Rectal smooth muscle tissue (tissue), 1 donor: Measurements from ENCODE around the gene ISOC1.

Experiments used
- H3K27ac ChIP-seq: one replicate; pipeline ENCODE4 v1.7.0; 2013; ENCODE audit warnings: low read depth, low read length, inconsistent platforms
- H3K27me3 ChIP-seq: one replicate; pipeline ENCODE4 v1.7.0; 2013; ENCODE audit warnings: low read length; ENCODE audit not compliant: control insufficient read depth, insufficient read depth
- H3K36me3 ChIP-seq: one replicate; pipeline ENCODE4 v1.7.0; 2013; ENCODE audit warnings: low read length; ENCODE audit not compliant: control insufficient read depth, insufficient read depth
- H3K4me1 ChIP-seq: one replicate; pipeline ENCODE4 v1.7.0; 2013; ENCODE audit warnings: low read length; ENCODE audit not compliant: control insufficient read depth, insufficient read depth
- H3K4me3 ChIP-seq: one replicate; pipeline ENCODE4 v1.7.0; 2013; ENCODE audit warnings: low read length
- H3K9ac ChIP-seq: one replicate; pipeline ENCODE4 v1.7.0; 2013; ENCODE audit warnings: low read length

ISOC1 gene

DNA sequence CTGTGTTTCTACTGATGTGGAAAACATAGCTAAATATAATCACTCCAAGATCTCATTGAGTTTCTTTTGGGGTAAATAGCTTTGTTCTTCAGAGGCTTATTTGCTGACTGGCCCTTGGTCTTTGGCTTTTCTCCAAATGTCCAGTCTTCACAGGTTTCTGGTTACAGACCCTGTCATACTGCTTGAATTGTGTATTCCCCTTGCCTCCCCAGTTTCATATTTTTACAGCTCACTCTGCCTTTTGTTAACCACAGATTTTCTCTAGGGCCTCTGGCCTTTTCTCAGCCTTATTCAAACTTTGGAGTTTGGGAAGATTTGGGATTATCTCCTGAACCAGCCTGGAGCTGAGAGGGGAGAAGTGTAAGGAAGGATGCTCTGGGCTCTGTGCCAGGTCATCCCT, 23.9 kb downstream of the ISOC1 start:
- H3K36me3 ChIP-seq: peaks cover 2% of the 10 kb centered on the region
- H3K27ac ChIP-seq: no peak overlapping the region
- no peaks in the 10 kb centered on the region for H3K4me1 ChIP-seq
- no peak overlapping the region for H3K9ac ChIP-seq
- H3K4me3 ChIP-seq: no peak overlapping the region
- H3K27me3 ChIP-seq: no peaks in the 10 kb centered on the region

DNA sequence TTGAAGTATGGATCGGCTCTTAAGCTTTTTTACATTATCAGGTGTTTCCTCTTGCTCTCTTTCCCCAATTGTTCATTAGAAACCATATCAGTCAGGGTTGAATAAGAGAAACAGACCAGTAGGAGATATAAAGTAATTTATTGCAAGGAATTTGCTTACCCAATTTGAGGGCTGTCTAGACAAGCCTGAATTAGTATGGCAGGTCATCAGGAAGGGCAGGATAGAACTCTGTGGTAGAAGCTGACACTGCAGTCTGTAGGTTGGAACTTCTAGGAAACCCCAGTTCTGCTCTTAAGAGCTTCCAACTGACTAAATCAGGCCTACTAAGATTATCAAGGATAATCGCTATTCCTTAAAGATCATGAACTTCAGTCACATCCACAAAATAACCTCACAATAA, 24.3 kb downstream of the ISOC1 start:
- Histone ChIP-seq H3K27me3 (no peaks in the 10 kb centered on the region), H3K9ac (no peak overlapping the region), H3K4me1 (no peaks in the 10 kb centered on the region), H3K36me3 (peaks cover 2% of the 10 kb centered on the region), H3K27ac (no peak overlapping the region), H3K4me3 (no peak overlapping the region)

DNA sequence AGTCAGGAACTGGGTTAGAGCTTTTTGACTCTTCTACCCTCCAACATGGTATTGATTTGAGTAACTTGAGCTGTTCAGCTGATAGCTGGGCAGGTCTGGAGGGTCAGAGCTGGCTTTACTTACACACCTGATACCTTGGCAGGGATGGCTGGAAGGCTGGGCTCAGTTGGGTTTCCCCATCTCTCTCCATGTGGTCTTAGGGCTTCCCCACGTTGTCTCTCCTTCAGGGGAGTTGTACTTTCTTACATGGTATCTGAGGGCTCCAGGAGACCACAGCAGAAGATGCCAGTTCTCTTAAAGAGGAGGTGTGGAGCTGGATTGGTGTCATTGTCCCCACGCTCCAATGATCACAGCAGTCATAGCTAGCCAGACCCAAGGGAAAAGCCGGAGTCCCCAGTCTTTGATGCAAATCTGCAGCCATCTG, 25.6 kb downstream of the ISOC1 start:
- Histone ChIP-seq H3K4me1 (no peaks in the 10 kb centered on the region), H3K27me3 (no peaks in the 10 kb centered on the region), H3K27ac (no peak overlapping the region), H3K4me3 (no peak overlapping the region), H3K9ac (no peak overlapping the region), H3K36me3 (peaks cover 2% of the 10 kb centered on the region)

DNA sequence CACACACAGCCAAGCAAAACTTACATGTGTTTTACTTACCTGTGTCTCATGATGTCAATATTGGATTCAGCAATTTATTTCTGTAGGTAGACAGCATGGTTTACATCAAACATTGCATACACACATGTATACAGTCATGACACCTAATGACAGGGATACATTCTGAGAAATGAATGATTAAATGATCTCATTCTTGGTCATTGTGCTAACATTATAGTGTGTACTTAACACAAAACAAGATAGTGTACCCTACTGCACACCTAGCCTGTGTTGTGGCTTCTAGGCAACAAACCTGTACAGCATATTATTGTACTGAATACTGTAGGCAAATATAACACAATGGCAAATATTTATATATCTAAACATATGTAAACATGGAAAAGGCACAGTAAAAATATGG, 28.0 kb downstream of the ISOC1 start:
- Histone ChIP-seq H3K4me3 (no peak overlapping the region), H3K27me3 (no peaks in the 10 kb centered on the region), H3K4me1 (no peaks in the 10 kb centered on the region), H3K9ac (no peak overlapping the region), H3K27ac (no peak overlapping the region), H3K36me3 (no peaks in the 10 kb centered on the region)

DNA sequence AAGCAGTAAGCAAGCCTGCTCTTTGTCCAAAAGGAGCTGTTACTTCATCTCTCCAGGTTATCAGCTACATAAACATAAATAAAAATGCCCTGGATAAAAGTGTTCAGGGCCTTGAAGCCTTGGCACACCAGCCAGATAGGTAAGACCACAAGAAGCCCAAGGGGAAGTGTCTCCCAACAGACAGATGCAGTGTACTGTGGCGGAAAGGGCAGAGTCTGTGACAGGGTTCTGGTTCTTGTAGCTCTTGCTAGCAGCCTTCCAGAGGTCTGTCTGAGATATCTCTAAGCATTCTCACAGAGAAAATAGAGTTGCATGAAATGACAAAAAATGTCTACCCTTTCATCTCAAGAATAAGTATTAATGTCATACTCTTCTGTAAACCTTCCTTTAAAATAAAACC, 30.1 kb downstream of the ISOC1 start:
- Histone ChIP-seq H3K9ac (no peak overlapping the region), H3K4me1 (no peaks in the 10 kb centered on the region), H3K27me3 (no peaks in the 10 kb centered on the region), H3K4me3 (no peak overlapping the region), H3K36me3 (no peaks in the 10 kb centered on the region), H3K27ac (no peak overlapping the region)

DNA sequence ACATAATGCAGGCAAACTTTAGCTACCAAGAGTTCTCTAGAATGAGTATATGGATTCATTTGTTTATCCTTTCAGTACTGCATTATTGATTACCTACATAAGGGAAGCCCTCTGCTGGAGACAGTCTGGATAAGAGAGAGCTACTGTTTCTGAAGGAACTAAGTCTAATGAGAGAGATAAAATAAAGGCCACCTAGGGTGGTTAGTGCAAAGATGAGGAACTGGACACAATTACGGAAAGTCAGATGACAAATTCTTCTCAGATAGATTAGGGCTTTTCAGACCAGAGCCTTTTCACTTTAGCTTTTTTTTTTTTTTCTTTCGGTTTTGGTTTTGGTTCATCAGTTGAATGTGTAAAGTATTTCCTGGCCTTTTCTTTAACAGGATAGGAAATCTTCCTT, 31.3 kb downstream of the ISOC1 start:
- H3K27ac ChIP-seq: no peak overlapping the region
- H3K27me3 ChIP-seq: no peaks in the 10 kb centered on the region
- no peaks in the 10 kb centered on the region for H3K36me3 ChIP-seq
- no peak overlapping the region for H3K9ac ChIP-seq
- H3K4me3 ChIP-seq: no peak overlapping the region
- H3K4me1 ChIP-seq: no peaks in the 10 kb centered on the region

DNA sequence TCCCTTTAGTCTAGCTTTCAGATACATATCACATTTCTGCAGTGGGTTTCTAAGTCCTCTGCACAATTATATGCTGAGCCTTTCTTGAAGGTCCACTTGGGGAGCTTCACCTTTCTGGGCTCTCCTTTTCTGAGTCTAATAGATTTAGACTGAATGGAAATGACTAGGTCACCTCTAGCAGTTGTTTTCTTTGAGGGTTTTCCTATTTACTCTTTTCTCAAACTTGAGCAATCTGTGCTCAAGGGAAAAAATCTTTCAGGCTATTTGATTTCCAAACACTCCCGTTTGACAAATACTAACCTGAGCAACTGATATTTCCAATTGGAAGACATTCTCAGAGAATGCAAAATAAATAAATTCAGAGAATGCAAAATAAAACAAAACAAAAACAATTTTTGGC, 39.0 kb downstream of the ISOC1 start:
- no peaks in the 10 kb centered on the region for H3K4me1 ChIP-seq
- no peak overlapping the region for H3K27ac ChIP-seq
- H3K4me3 ChIP-seq: no peak overlapping the region
- no peaks in the 10 kb centered on the region for H3K27me3 ChIP-seq
- no peaks in the 10 kb centered on the region for H3K36me3 ChIP-seq
- no peak overlapping the region for H3K9ac ChIP-seq

DNA sequence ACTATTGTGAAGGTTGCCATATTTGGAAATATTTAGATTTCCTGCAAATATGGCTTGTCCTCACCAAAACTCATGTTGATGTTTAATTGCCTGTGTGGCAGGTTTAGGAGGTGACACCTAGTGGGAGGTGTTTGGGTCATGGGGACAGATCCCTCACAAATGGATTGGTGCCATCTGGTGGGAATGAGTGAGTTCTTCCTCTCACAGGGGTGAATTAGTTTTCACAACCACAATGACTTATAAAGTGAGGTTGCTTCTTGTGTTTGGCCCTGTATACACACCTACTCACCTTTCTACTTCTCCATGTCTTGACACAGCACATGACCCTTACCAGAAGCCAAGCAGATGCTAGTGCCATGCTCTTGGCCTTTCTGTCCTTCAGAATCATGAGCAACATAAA, 41.1 kb downstream of the ISOC1 start:
- Histone ChIP-seq H3K9ac (no peak overlapping the region), H3K27ac (no peak overlapping the region), H3K27me3 (no peaks in the 10 kb centered on the region)

DNA sequence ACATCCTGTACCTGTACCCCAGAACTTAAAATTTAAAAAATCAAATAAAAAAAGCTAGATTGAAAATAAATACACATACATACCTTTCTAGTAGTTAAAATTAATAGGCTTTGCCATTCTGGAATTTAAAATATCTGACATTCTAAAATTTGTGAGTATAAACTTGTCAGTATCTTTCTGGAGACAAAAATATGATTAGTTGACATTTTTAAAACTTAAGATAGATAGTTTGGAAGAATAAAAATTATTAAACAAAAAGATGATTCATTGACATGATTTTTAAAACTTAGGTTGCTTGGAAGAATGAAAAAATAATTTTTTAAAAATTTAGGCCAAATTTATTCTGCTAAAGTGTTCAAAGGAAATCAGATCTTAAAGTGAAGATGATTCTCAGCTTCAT, 43.1 kb downstream of the ISOC1 start:
- H3K4me1 ChIP-seq: no peaks in the 10 kb centered on the region
- H3K36me3 ChIP-seq: no peaks in the 10 kb centered on the region

More for the DNA sequence above, 41.1 kb downstream of the ISOC1 start:
- Histone ChIP-seq H3K4me3 (no peak overlapping the region), H3K4me1 (no peaks in the 10 kb centered on the region), H3K36me3 (no peaks in the 10 kb centered on the region)

DNA sequence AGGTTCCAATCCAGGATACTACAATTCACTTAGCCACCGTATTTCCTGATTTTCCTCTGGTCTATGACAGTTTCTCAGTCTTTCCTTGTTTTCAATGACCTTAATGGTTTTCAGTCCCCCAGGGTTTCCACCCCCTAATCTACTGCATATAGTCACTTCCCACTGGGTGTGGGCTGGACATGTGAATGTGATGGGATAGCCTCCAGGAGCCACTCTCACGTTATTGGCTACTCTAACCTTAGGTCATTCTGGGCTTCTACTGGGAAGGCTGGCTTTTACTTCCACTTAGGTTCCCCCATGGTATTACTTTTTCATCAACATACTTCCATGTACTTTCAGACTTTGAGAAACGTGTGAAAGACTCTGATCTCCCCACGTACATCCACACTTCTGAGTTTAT, 46.5 kb downstream of the ISOC1 start:
- no peak overlapping the region for H3K4me3 ChIP-seq
- no peak overlapping the region for H3K27ac ChIP-seq
- no peak overlapping the region for H3K9ac ChIP-seq
- H3K36me3 ChIP-seq: no peaks in the 10 kb centered on the region
- H3K4me1 ChIP-seq: no peaks in the 10 kb centered on the region
- no peaks in the 10 kb centered on the region for H3K27me3 ChIP-seq

More for the DNA sequence above, 43.1 kb downstream of the ISOC1 start:
- no peak overlapping the region for H3K4me3 ChIP-seq
- H3K27ac ChIP-seq: no peak overlapping the region
- H3K9ac ChIP-seq: no peak overlapping the region
- H3K27me3 ChIP-seq: no peaks in the 10 kb centered on the region

DNA sequence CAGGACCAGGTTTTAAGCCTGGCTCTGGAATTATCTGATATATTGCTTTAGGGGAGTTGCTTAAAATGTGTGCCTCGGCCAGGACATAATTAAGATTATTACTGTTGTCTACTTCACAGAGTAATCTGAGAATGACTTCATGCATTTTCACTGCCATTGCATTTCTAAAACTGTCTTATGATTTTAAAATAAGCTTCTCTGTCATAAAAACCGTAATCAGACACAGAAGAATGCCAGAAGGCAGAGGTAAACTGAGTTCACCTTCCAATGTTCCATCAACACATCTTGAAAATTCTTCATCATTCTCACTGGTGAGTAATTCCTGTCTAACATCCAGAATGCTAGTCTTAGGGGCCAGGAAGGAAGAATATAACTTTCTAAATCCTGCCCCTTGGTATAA, 47.1 kb downstream of the ISOC1 start:
- H3K4me3 ChIP-seq: no peak overlapping the region
- H3K27me3 ChIP-seq: no peaks in the 10 kb centered on the region
- no peaks in the 10 kb centered on the region for H3K4me1 ChIP-seq
- no peak overlapping the region for H3K9ac ChIP-seq
- no peaks in the 10 kb centered on the region for H3K36me3 ChIP-seq
- no peak overlapping the region for H3K27ac ChIP-seq

DNA sequence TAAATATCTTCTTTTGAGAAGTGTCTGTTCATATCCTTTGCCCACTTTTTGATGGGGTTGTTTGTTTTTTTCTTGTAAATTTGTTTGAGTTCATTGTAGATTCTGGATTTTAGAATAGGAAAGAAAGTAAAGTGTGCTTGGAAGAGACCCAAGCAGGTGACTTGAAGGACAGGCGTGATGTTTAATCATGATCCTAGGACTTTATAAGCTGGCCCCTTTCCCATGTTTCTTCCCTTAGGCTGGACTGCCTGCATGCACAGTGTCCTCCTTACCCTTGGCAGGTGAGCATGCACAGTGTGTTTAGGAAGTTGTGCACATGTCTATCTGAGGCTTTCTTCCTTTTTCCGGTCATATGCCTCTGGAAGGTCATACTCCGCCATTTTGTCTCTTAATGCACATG, 61.3 kb downstream of the ISOC1 start:
- H3K4me3 ChIP-seq: no peak overlapping the region
- H3K27me3 ChIP-seq: no peaks in the 10 kb centered on the region
- H3K9ac ChIP-seq: no peak overlapping the region
- H3K4me1 ChIP-seq: no peaks in the 10 kb centered on the region
- H3K36me3 ChIP-seq: no peaks in the 10 kb centered on the region
- no peak overlapping the region for H3K27ac ChIP-seq

DNA sequence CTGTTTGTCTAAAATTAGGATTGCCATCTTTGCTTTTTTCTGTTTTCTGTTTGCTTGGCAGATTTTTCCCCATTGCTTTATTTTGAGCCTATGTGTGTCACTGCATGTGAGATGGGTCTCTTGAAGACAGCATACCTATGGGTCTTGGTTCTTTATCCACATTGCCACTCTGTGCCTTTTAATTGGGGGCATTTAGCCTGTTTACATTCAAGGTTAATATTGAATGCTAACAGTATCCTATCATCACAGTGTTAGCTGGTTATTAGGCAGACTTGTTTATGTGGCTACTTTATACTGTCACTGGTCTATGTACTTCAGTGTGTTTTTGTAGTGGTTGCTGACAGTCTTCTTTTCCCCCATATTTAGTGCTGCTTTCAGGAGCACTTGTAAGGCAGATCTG, 67.3 kb downstream of the ISOC1 start:
- H3K9ac ChIP-seq: no peak overlapping the region
- H3K27me3 ChIP-seq: no peaks in the 10 kb centered on the region
- H3K36me3 ChIP-seq: no peaks in the 10 kb centered on the region
- no peak overlapping the region for H3K27ac ChIP-seq
- H3K4me1 ChIP-seq: no peaks in the 10 kb centered on the region
- H3K4me3 ChIP-seq: no peak overlapping the region
